A549 (cell line): ENCODE results near the gene PHF10. TPM values are rescaled to one million over a fixed set of nuclear protein-coding genes. Genes with fewer than 3 reads are reported as not detected.

Source experiments
- ATAC-seq, 2 experiments: fragments of 200-7000 bp in 1 of 2; fragments of >200 bp in 1 of 2; cut with Nextera tagmentation in 1 of 2; cut with Tn5 transposase in 1 of 2; 3 replicates each; pipeline versions ENCODE4 v1.8.0 to v1.9.1; 2018 to 2020; ENCODE audit warnings: mild to moderate bottlenecking in 1 of 2, moderate library complexity in 1 of 2
- CTCF ChIA-PET: fragments of 300-600 bp; sonication (Branson Sonifier 250); formaldehyde crosslinking; extraction: SDS; loops from one replicate; lab custom pipeline; 2021; ENCODE audit warnings: antibody characterized with exemption, inconsistent platforms; lab: Yijun Ruan, JAX
- POLR2A ChIA-PET: fragments of 350-600 bp; formaldehyde crosslinking; extraction: SDS; loops from one replicate; lab custom pipeline; 2021; ENCODE audit warnings: antibody characterized with exemption, inconsistent platforms; lab: Yijun Ruan, JAX
- DNase-seq, 2 experiments: peaks; one replicate each; pipeline versions ENCODE4 v3.0.0 to v3.0.0-alpha.2; 2011 to 2016; ENCODE audit warnings: low read depth in 1 of 2, low spot score in 1 of 2
- FAIRE-seq: peaks from 2 replicates; lab custom pipeline; 2011; peaks lifted over from hg19 to GRCh38; lab: Jason Lieb, UNC
- H3K27ac ChIP-seq, 2 experiments: fragments of >200 bp; sonication (Bioruptor Twin); formaldehyde crosslinking; 3 replicates each; pipeline ENCODE4 v1.5.1; 2016 to 2017
- H3K4me1 ChIP-seq: fragments of >200 bp; sonication (Bioruptor Twin); formaldehyde crosslinking; 3 replicates; pipeline ENCODE4 v1.6.1; 2016
- H3K4me2 ChIP-seq: fragments of >200 bp; sonication (Bioruptor Twin); formaldehyde crosslinking; 3 replicates; pipeline ENCODE4 v1.6.1; 2016
- H3K4me3 ChIP-seq: fragments of >200 bp; sonication (Bioruptor Twin); formaldehyde crosslinking; 3 replicates; pipeline ENCODE4 v1.5.1; 2016
- H3K9me3 ChIP-seq: fragments of >200 bp; sonication (Bioruptor Twin); formaldehyde crosslinking; 3 replicates; pipeline ENCODE4 v1.6.1; 2016
- BHLHE40 ChIP-seq: IDR thresholded peaks from 2 replicates; pipeline ENCODE4 v1.6.1; 2012; ENCODE audit warnings: low read depth, low read length, inconsistent platforms
- CBX2 ChIP-seq: fragments of 200-600 bp; sonication (generic); IDR thresholded peaks from 2 replicates; pipeline ENCODE4 v1.6.1; 2016; ENCODE audit warnings: low read depth, mild to moderate bottlenecking, borderline replicate concordance
- CBX8 ChIP-seq: fragments of 200-600 bp; sonication (generic); IDR thresholded peaks from 2 replicates; pipeline ENCODE4 v1.6.1; 2016
- CHD2 ChIP-seq: fragments of 150-350 bp; IDR thresholded peaks from 2 replicates; pipeline ENCODE4 v1.6.1; 2014; ENCODE audit warnings: low read length; ENCODE audit not compliant: partially characterized antibody
- E2F6 ChIP-seq: IDR thresholded peaks from 2 replicates; pipeline ENCODE4 v1.6.1; 2012; ENCODE audit warnings: low read depth, borderline replicate concordance
- EHF ChIP-seq: fragments of 250-450 bp; sonication (Bioruptor Pico); IDR thresholded peaks from 2 replicates; pipeline ENCODE4 v1.5.0; 2020; ENCODE audit warnings: mild to moderate bottlenecking
- ELK1 ChIP-seq: fragments of 150-350 bp; IDR thresholded peaks from 2 replicates; pipeline ENCODE4 v1.6.1; 2014; ENCODE audit warnings: low read depth, mild to moderate bottlenecking, low read length
- FOSL2 ChIP-seq, 2 experiments: fragments of 450-650 bp in 1 of 2; fragments of >200 bp in 1 of 2; sonication (Bioruptor Twin) in 1 of 2; formaldehyde crosslinking; IDR thresholded peaks; 2 replicates each; pipeline versions ENCODE4 v1.5.0 to v1.6.1; 2016 to 2020; ENCODE audit warnings: mild to moderate bottlenecking in 1 of 2, moderate library complexity in 1 of 2
- GATA3 ChIP-seq: IDR thresholded peaks from 2 replicates; pipeline ENCODE4 v1.6.1; 2012; ENCODE audit warnings: borderline replicate concordance
- HOXA7 ChIP-seq: fragments of 250-450 bp; sonication (Bioruptor Pico); IDR thresholded peaks from 2 replicates; pipeline ENCODE4 v1.5.0; 2020; ENCODE audit warnings: mild to moderate bottlenecking, moderate library complexity
- HOXB13 ChIP-seq: fragments of 250-450 bp; sonication (Bioruptor Pico); IDR thresholded peaks from 2 replicates; pipeline ENCODE4 v1.5.0; 2020; ENCODE audit warnings: low read depth, mild to moderate bottlenecking, moderate library complexity
- HOXB5 ChIP-seq: fragments of 250-450 bp; sonication (Bioruptor Pico); IDR thresholded peaks from 2 replicates; pipeline ENCODE4 v1.5.0; 2020; ENCODE audit warnings: mild to moderate bottlenecking, moderate library complexity
- JUN ChIP-seq, 2 experiments: fragments of >200 bp; sonication (Bioruptor Twin); formaldehyde crosslinking; IDR thresholded peaks; 2 replicates in 1 of 2; 3 replicates in 1 of 2; pipeline ENCODE4 v1.6.1; 2016 to 2017
- KDM5A ChIP-seq: fragments of 200-600 bp; sonication (generic); IDR thresholded peaks from 2 replicates; pipeline ENCODE4 v1.6.1; 2016; ENCODE audit warnings: antibody characterized with exemption, mild to moderate bottlenecking
- MAX ChIP-seq: IDR thresholded peaks from 2 replicates; pipeline ENCODE4 v1.6.1; 2012
- MYC ChIP-seq: IDR thresholded peaks from 2 replicates; pipeline ENCODE4 v1.6.1; 2012; ENCODE audit warnings: mild to moderate bottlenecking, inconsistent platforms, low read length, improper control_type of control experiment, borderline replicate concordance
- PBX3 ChIP-seq: IDR thresholded peaks from 2 replicates; pipeline ENCODE4 v1.6.1; 2012
- POLR2A ChIP-seq: IDR thresholded peaks from 2 replicates; pipeline ENCODE4 v1.6.1; 2012; ENCODE audit warnings: mild to moderate bottlenecking, low read length
- RAD21 ChIP-seq, 2 experiments: fragments of >200 bp in 1 of 2; sonication (Bioruptor Twin) in 1 of 2; formaldehyde crosslinking in 1 of 2; IDR thresholded peaks in 1 of 2; conservative IDR thresholded peaks in 1 of 2; 2 replicates in 1 of 2; 3 replicates in 1 of 2; pipeline ENCODE4 v1.6.1; 2012 to 2018; ENCODE audit warnings: inconsistent platforms in 1 of 2
- RARB ChIP-seq: fragments of 250-450 bp; sonication (Bioruptor Pico); IDR thresholded peaks from 2 replicates; pipeline ENCODE4 v1.8.0; 2021; ENCODE audit warnings: mild to moderate bottlenecking, moderate library complexity
- RCOR1 ChIP-seq: fragments of 150-350 bp; IDR thresholded peaks from 2 replicates; pipeline ENCODE4 v1.6.1; 2014; ENCODE audit warnings: antibody characterized with exemption, low read length, low read depth
- RFX5 ChIP-seq: fragments of 450-650 bp; IDR thresholded peaks from 2 replicates; pipeline ENCODE4 v1.7.1; 2014; ENCODE audit warnings: antibody characterized with exemption, mild to moderate bottlenecking, moderate library complexity
- RNF2 ChIP-seq: fragments of 200-600 bp; sonication (generic); IDR thresholded peaks from 2 replicates; pipeline ENCODE4 v1.6.1; 2016; ENCODE audit warnings: low read depth, mild to moderate bottlenecking, antibody characterized with exemption, moderate library complexity, borderline replicate concordance
- SREBF2 ChIP-seq: fragments of 450-650 bp; IDR thresholded peaks from 2 replicates; pipeline ENCODE4 v1.6.1; 2014; ENCODE audit warnings: mild to moderate bottlenecking, moderate library complexity
- TFCP2L1 ChIP-seq: fragments of 250-450 bp; sonication (Bioruptor Pico); IDR thresholded peaks from 2 replicates; pipeline ENCODE4 v1.5.0; 2021; ENCODE audit warnings: mild to moderate bottlenecking
- TP53 ChIP-seq: fragments of 250-450 bp; sonication (Bioruptor Pico); IDR thresholded peaks from 2 replicates; pipeline ENCODE4 v1.5.0; 2021; ENCODE audit warnings: mild to moderate bottlenecking, moderate library complexity
- ZC3H11A ChIP-seq: fragments of 450-650 bp; IDR thresholded peaks from 2 replicates; pipeline ENCODE4 v1.6.1; 2014; ENCODE audit warnings: antibody characterized with exemption, mild to moderate bottlenecking
- ZNF302 ChIP-seq: fragments of 250-450 bp; sonication (Bioruptor Pico); IDR thresholded peaks from 2 replicates; pipeline ENCODE4 v1.9.0; 2021; ENCODE audit warnings: inconsistent platforms, mild to moderate bottlenecking, moderate library complexity
- ZSCAN20 ChIP-seq: fragments of 250-450 bp; sonication (Bioruptor Pico); IDR thresholded peaks from 2 replicates; pipeline ENCODE4 v1.8.0; 2022; ENCODE audit warnings: mild to moderate bottlenecking, moderate library complexity
- WGBS: methylation state at CpG from one replicate; pipeline ENCODE4 v1.1.6; 2017; ENCODE audit errors: missing lambda C conversion rate; 5-methylcytosine and 5-hydroxymethylcytosine counted together
- polyA plus RNA-seq, 4 experiments: library from polyadenylated mRNA; depleted of rRNA in 3 of 4; stranded (reverse); fragments of >200 nt; fragmentation: RNase III in 1 of 4; extraction: RNeasy Plus Mini Kit Qiagen cat#74134 plus additional on column Dnase treatment in 1 of 4; gene quantifications; 2 replicates in 3 of 4; 3 replicates in 1 of 4; pipeline ENCODE4 v1.2.3, GENCODE V29; 2011 to 2017

The PHF10 gene
- polyA plus RNA-seq, 2 of the 4 experiments (the other 2 are of a cell fraction): 21.9 to 29.6 TPM

GRCh38 chr6:169678342-169678741 lies 46.0 kb downstream of the PHF10 start:
- H3K4me2 ChIP-seq: no peak overlapping the region
- H3K27ac ChIP-seq: no peak overlapping the region
- TF ChIP-seq CHD2: no peak
- no peak for TF ChIP-seq RARB (CRISPR knock-in tag)
- TF ChIP-seq HOXB13: no peak
- no peak for TF ChIP-seq E2F6
- no peak for TF ChIP-seq POLR2A
- no peak for DNase-seq
- FAIRE-seq: no peak
- WGBS: 81% methylated on average over 1 of the region's 1 CpG
- no peak overlapping the region for H3K4me3 ChIP-seq
- ATAC-seq: no peak
- no peaks in the 10 kb centered on the region for H3K4me1 ChIP-seq
- ChIA-PET POLR2A (no interaction called here), CTCF (no interaction called here)
- peaks cover 9% of the 10 kb centered on the region; the same call in 1 of the 3 replicates for H3K9me3 ChIP-seq

- Histone ChIP-seq H3K9me3 (peaks cover 9% of the 10 kb centered on the region; the same call in 1 of the 3 replicates), H3K4me3 (no peak overlapping the region), H3K4me1 (no peaks in the 10 kb centered on the region), H3K4me2 (no peak overlapping the region), H3K27ac (no peak overlapping the region)
- ChIA-PET CTCF (interaction anchor here (0.9 kb wide), 1 partner anchor 25 kb away, joined by 3 read pairs; no protein-coding TSS in a partner anchor), POLR2A (no interaction called here)
- no peak for DNase-seq
- FAIRE-seq: no peak
- TF ChIP-seq RAD21 (conservative IDR thresholded peaks at IDR 0.05 in 1 of 2, IDR thresholded peaks at IDR 0.05 in 1 of 2) (no peak), CBX8 (no peak), MAX (no peak), KDM5A (no peak), TP53 (CRISPR knock-in tag) (no peak), CBX2 (no peak), BHLHE40 (no peak), RNF2 (no peak), EHF (CRISPR knock-in tag) (no peak), RARB (CRISPR knock-in tag) (no peak), HOXA7 (CRISPR knock-in tag) (no peak), ELK1 (no peak), RFX5 (no peak), TFCP2L1 (CRISPR knock-in tag) (no peak), MYC (no peak), ZC3H11A (no peak), RCOR1 (no peak), SREBF2 (no peak), GATA3 (no peak), JUN (IDR thresholded peaks at IDR 0.05) (no peak)
- no peak for ATAC-seq
- WGBS: 95% methylated on average over 1 of the region's 1 CpG
Measured at GRCh38 chr6:169677096-169677495, 47.2 kb downstream of the PHF10 start.

- ATAC-seq (no peak), DNase-seq (no peak)
- Histone ChIP-seq H3K4me1 (no peaks in the 10 kb centered on the region), H3K27ac (no peak overlapping the region), H3K9me3 (no peaks in the 10 kb centered on the region), H3K4me3 (no peak overlapping the region), H3K4me2 (no peak overlapping the region)
- 80% methylated on average over 2 of the region's 3 CpGs for WGBS
- ChIA-PET POLR2A (no interaction called here), CTCF (no interaction called here)
- TF ChIP-seq FOSL2 (IDR thresholded peaks at IDR 0.05): no peak
- no peak for TF ChIP-seq FOSL2 (CRISPR knock-in tag; IDR thresholded peaks at IDR 0.05)
- TF ChIP-seq CBX8: no peak
- no peak for TF ChIP-seq ZNF302 (CRISPR knock-in tag)
- no peak for TF ChIP-seq HOXB5
- TF ChIP-seq PBX3: no peak
- TF ChIP-seq HOXB13: no peak
- TF ChIP-seq RNF2: no peak
- no peak for TF ChIP-seq ZSCAN20 (CRISPR knock-in tag)
- TF ChIP-seq CHD2: no peak
- TF ChIP-seq, all 56 proteins: peak for 0
- FAIRE-seq: no peak
Measured at GRCh38 chr6:169675011-169675410, 49.3 kb downstream of the PHF10 start.
